Skeletal muscle tissue (tissue), 4 donors: ENCODE data around the gene IP6K3. TPM values are rescaled to one million over a fixed set of nuclear protein-coding genes. Genes with fewer than 3 reads are reported as not detected.
A peak's percentile ranks its signal among the peaks of the same experiment; 100 is the strongest.

Experiments used
- H3K27ac ChIP-seq: one replicate; pipeline ENCODE4 v1.7.0; 2013; ENCODE audit warnings: mild to moderate bottlenecking, low read depth, low read length, inconsistent platforms
- H3K27me3 ChIP-seq, 3 donors: one replicate each; pipeline ENCODE4 v1.7.0; 2013; ENCODE audit warnings: low read length in 3 of 3; ENCODE audit not compliant: control insufficient read depth in 3 of 3, insufficient read depth in 3 of 3
- H3K36me3 ChIP-seq, 3 donors: one replicate each; pipeline ENCODE4 v1.7.0; 2013; ENCODE audit warnings: low read length in 3 of 3; ENCODE audit not compliant: control insufficient read depth in 3 of 3, insufficient read depth in 3 of 3
- H3K4me1 ChIP-seq, 3 donors: one replicate each; pipeline ENCODE4 v1.7.0; 2013; ENCODE audit warnings: low read length in 3 of 3, mild to moderate bottlenecking in 3 of 3; ENCODE audit not compliant: control insufficient read depth in 3 of 3, insufficient read depth in 3 of 3
- H3K4me3 ChIP-seq, 3 donors: one replicate each; pipeline ENCODE4 v1.7.0; 2013; ENCODE audit warnings: low read length in 3 of 3
- H3K9ac ChIP-seq, 3 donors: one replicate each; pipeline ENCODE4 v1.7.0; 2013; ENCODE audit warnings: low read length in 3 of 3, mild to moderate bottlenecking in 3 of 3, moderate library complexity in 2 of 3, low read depth in 1 of 3
- H3K9me3 ChIP-seq, 3 donors: one replicate each; pipeline ENCODE4 v1.7.0; 2013; ENCODE audit warnings: low read length in 3 of 3; ENCODE audit not compliant: control insufficient read depth in 3 of 3
- total RNA-seq: library from RNA; depleted of rRNA; stranded (reverse); fragments of >200 nt; gene quantifications from one replicate; pipeline ENCODE4 v1.2.3, GENCODE V29; 2014
- donor health status: Osteomylitis.

IP6K3 gene
- total RNA-seq, 1 donor from 2014 or later = 13.6 TPM

- Histone ChIP-seq H3K9ac (peak overlapping the region in 2 of 3 donors; percentile 34 to 73), H3K36me3 (peaks cover 39 to 51% (median 39%) of the 10 kb centered on the region in 3 donors), H3K9me3 (no peaks in the 10 kb centered on the region), H3K4me1 (peaks cover 96 to 98% (median 97%) of the 10 kb centered on the region in 3 donors), H3K27me3 (no peaks in the 10 kb centered on the region), H3K27ac (peak overlapping the region; percentile 96), H3K4me3 (peak overlapping the region in 2 of 3 donors; percentile 2 to 12)
These were observed 11.5 kb downstream of the IP6K3 start for GRCh38 chr6:33735216-33735615.

- peak overlapping the region; percentile 96 for H3K27ac ChIP-seq
These were observed 13.0 kb downstream of the IP6K3 start for GRCh38 chr6:33733709-33734007.

GRCh38 chr6:33732817-33733708 lies 13.6 kb downstream of the IP6K3 start:
- Histone ChIP-seq H3K36me3 (peaks cover 33 to 41% (median 37%) of the 10 kb centered on the region in 3 donors), H3K27ac (peak overlapping the region; percentile 96), H3K9ac (peak overlapping the region; percentile 57 to 77 (median 73)), H3K4me1 (peaks cover 94 to 98% (median 96%) of the 10 kb centered on the region in 3 donors), H3K9me3 (no peaks in the 10 kb centered on the region), H3K4me3 (peak overlapping the region; percentile 13 to 51 (median 22)), H3K27me3 (no peaks in the 10 kb centered on the region)

More at GRCh38 chr6:33733709-33734007, 13.0 kb downstream of the IP6K3 start:
- Histone ChIP-seq H3K4me3 (peak overlapping the region in 2 of 3 donors; percentile 13 to 22), H3K27me3 (no peaks in the 10 kb centered on the region), H3K9ac (peak overlapping the region; percentile 57 to 77 (median 73)), H3K4me1 (peaks cover 94 to 98% (median 96%) of the 10 kb centered on the region in 3 donors), H3K9me3 (no peaks in the 10 kb centered on the region), H3K36me3 (peaks cover 34 to 40% (median 40%) of the 10 kb centered on the region in 3 donors)

GRCh38 chr6:33732385-33732784 lies 14.3 kb downstream of the IP6K3 start:
- H3K36me3 ChIP-seq = peaks cover 35 to 46% (median 42%) of the 10 kb centered on the region in 3 donors
- peaks cover 94 to 98% (median 96%) of the 10 kb centered on the region in 3 donors for H3K4me1 ChIP-seq
- H3K27me3 ChIP-seq = no peaks in the 10 kb centered on the region
- no peaks in the 10 kb centered on the region for H3K9me3 ChIP-seq
- H3K27ac ChIP-seq = peak overlapping the region; percentile 96
- H3K4me3 ChIP-seq = peak overlapping the region in 2 of 3 donors; percentile 28 to 45
- peak overlapping the region; percentile 61 to 77 (median 73) for H3K9ac ChIP-seq

- Histone ChIP-seq H3K4me3 (peak overlapping the region in 2 of 3 donors; percentile 28 to 45), H3K9ac (peak overlapping the region; percentile 61 to 77 (median 73)), H3K27me3 (no peaks in the 10 kb centered on the region), H3K9me3 (no peaks in the 10 kb centered on the region), H3K27ac (peak overlapping the region; percentile 96), H3K4me1 (peaks cover 89 to 98% (median 97%) of the 10 kb centered on the region in 3 donors), H3K36me3 (peaks cover 40 to 52% (median 47%) of the 10 kb centered on the region in 3 donors)
These were observed 14.9 kb downstream of the IP6K3 start for GRCh38 chr6:33731751-33732282.

- Histone ChIP-seq H3K4me3 (peak overlapping the region in 2 of 3 donors; percentile 21 to 29), H3K9ac (peak overlapping the region; percentile 65 to 75 (median 73)), H3K4me1 (peaks cover 82 to 98% (median 93%) of the 10 kb centered on the region in 3 donors), H3K36me3 (peaks cover 46 to 60% (median 53%) of the 10 kb centered on the region in 3 donors), H3K27me3 (no peaks in the 10 kb centered on the region), H3K9me3 (no peaks in the 10 kb centered on the region), H3K27ac (peak overlapping the region; percentile 96)
These were observed 15.7 kb downstream of the IP6K3 start for GRCh38 chr6:33731035-33731434.

- Histone ChIP-seq H3K27ac (peak overlapping the region; percentile 96), H3K4me1 (peaks cover 79 to 94% (median 89%) of the 10 kb centered on the region in 3 donors), H3K4me3 (peak overlapping the region in 2 of 3 donors; percentile 21 to 29), H3K36me3 (peaks cover 48 to 62% (median 55%) of the 10 kb centered on the region in 3 donors), H3K9me3 (no peaks in the 10 kb centered on the region), H3K27me3 (no peaks in the 10 kb centered on the region), H3K9ac (peak overlapping the region; percentile 65 to 75 (median 73))
These were observed 16.1 kb downstream of the IP6K3 start for GRCh38 chr6:33730611-33731010.

- Histone ChIP-seq H3K27me3 (no peaks in the 10 kb centered on the region), H3K27ac (peak overlapping the region; percentile 96), H3K9ac (no peak overlapping the region), H3K36me3 (peaks cover 43 to 52% (median 49%) of the 10 kb centered on the region in 3 donors), H3K9me3 (no peaks in the 10 kb centered on the region), H3K4me1 (peaks cover 64 to 78% (median 74%) of the 10 kb centered on the region in 3 donors), H3K4me3 (no peak overlapping the region)
These were observed 17.6 kb downstream of the IP6K3 start for GRCh38 chr6:33729059-33729458.

GRCh38 chr6:33728438-33728837 lies 18.3 kb downstream of the IP6K3 start:
- Histone ChIP-seq H3K27me3 (no peaks in the 10 kb centered on the region), H3K27ac (peak overlapping the region; percentile 96), H3K4me1 (peaks cover 59 to 76% (median 67%) of the 10 kb centered on the region in 3 donors), H3K36me3 (peaks cover 43 to 51% (median 50%) of the 10 kb centered on the region in 3 donors), H3K9ac (peak overlapping the region in 2 of 3 donors; percentile 15 to 57), H3K9me3 (no peaks in the 10 kb centered on the region), H3K4me3 (peak overlapping the region in 1 of 3 donors; percentile 6)
